ENCODE measurements around the gene C1R.

The C1R gene

DNA sequence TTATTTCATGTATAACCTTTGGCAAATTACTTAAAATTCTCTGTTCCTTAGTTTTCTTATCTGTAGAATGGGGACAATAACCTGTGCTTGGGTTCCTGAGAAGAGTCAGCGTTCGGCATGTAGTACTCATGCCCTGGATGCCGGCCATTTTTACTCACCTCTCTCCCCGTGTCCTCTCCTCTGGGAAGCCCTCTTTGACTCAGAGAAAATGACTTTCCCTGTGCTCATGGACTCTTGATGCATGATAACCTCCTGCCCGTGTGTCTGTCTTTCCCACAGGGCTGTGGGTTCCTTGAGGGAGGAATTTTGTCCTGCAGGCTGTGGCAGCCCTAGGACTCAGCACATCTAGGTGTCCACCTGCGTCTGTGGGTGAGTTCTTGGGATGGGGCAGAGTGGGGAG is 22.6 kb upstream of the C1R start:
- Histone ChIP-seq H2BK5ac (ENCODE audit: low read length) (peak overlapping the region; percentile 31), H3K36me3 (replicated peaks in 1 of 2; ENCODE audit: control insufficient read depth in 2 of 2, insufficient read depth in 2 of 2, low read length in 2 of 2) (peaks cover 0 to 15% of the 10 kb centered on the region in 2 donors), H2AK5ac (ENCODE audit: low read depth, low read length) (no peak overlapping the region), H3K27ac (replicated peaks; ENCODE audit: low read length) (no peak overlapping the region), H2AFZ (ENCODE audit: low read length) (no peak overlapping the region), H3K4me2 (ENCODE audit: insufficient read depth, low read length, poor library complexity, severe bottlenecking) (no peak overlapping the region), H3K79me1 (ENCODE audit: low read depth, low read length) (no peaks in the 10 kb centered on the region), H4K8ac (ENCODE audit: low read depth, low read length) (no peak overlapping the region), H3K27me3 (ENCODE audit: control insufficient read depth in 3 of 3, insufficient read depth in 3 of 3, low read depth in 1 of 3, low read length in 3 of 3) (no peaks in the 10 kb centered on the region), H3K14ac (ENCODE audit: low read length) (no peak overlapping the region), H4K91ac (ENCODE audit: low read depth, low read length, poor library complexity) (no peak overlapping the region), H3K4me1 (ENCODE audit: control insufficient read depth in 2 of 2, insufficient read depth in 1 of 2, low read depth in 1 of 2, low read length in 2 of 2) (no peaks in the 10 kb centered on the region), H2BK15ac (ENCODE audit: low read length) (no peak overlapping the region), H3K9me3 (replicated peaks in 1 of 2; ENCODE audit: control insufficient read depth in 2 of 2, insufficient read depth in 1 of 2, low read depth in 1 of 2, low read length in 2 of 2) (no peaks in the 10 kb centered on the region), H3K4ac (ENCODE audit: low read length) (no peak overlapping the region), H3K9ac (ENCODE audit: low read depth, low read length, poor library complexity) (no peak overlapping the region), H3K18ac (ENCODE audit: low read length) (no peak overlapping the region), H2BK12ac (ENCODE audit: low read length) (no peak overlapping the region), H3K23ac (ENCODE audit: low read depth, low read length, poor library complexity) (no peak overlapping the region), H3K4me3 (ENCODE audit: low read length in 2 of 2) (no peak overlapping the region), H2BK120ac (ENCODE audit: low read depth, low read length) (no peak overlapping the region)
- no CpG with 5 or more reads among the region's 6 CpGs for WGBS, 2 donors (ENCODE audit: extremely low coverage in 2 of 2, insufficient read length in 2 of 2, insufficient replicate concordance in 1 of 2)
- no peak for DNase-seq (ENCODE audit: low spot score)

DNA sequence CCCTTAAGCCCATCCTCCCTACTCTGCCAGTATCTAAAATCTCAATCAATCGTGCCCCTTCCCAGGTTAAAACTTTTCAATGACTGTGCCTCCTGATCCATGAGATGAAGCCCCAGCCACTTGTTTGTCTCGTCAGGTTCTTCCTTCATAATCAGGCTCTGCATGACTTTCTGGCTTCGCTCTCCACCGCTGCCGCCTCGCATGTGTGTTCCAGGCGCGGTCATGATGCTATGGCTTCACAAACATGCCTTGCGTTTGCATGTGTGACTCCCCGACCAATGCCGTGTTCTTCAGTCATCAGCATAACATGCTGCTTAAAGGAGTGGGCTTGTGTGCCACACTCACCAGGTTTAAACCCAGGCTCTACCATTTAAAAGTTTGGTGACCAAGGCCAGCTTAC is 21.8 kb upstream of the C1R start:
- H2BK12ac ChIP-seq (ENCODE audit: low read length): no peak overlapping the region
- H3K79me1 ChIP-seq (ENCODE audit: low read depth, low read length): no peaks in the 10 kb centered on the region
- H3K4me2 ChIP-seq (ENCODE audit: insufficient read depth, low read length, poor library complexity, severe bottlenecking): no peak overlapping the region
- no peak overlapping the region for H3K4me3 ChIP-seq (ENCODE audit: low read length in 2 of 2)
- no peak overlapping the region for H3K9ac ChIP-seq (ENCODE audit: low read depth, low read length, poor library complexity)
- no peak overlapping the region for H2BK15ac ChIP-seq (ENCODE audit: low read length)
- H2AFZ ChIP-seq (ENCODE audit: low read length): no peak overlapping the region
- no peaks in the 10 kb centered on the region for H3K27me3 ChIP-seq (ENCODE audit: control insufficient read depth in 3 of 3, insufficient read depth in 3 of 3, low read depth in 1 of 3, low read length in 3 of 3)
- H3K4me1 ChIP-seq (ENCODE audit: control insufficient read depth in 2 of 2, insufficient read depth in 1 of 2, low read depth in 1 of 2, low read length in 2 of 2): peaks cover 0 to 7% of the 10 kb centered on the region in 2 donors
- H3K27ac ChIP-seq (replicated peaks; ENCODE audit: low read length): no peak overlapping the region
- peak overlapping the region; percentile 19 for H2BK5ac ChIP-seq (ENCODE audit: low read length)
- no peak overlapping the region for H3K18ac ChIP-seq (ENCODE audit: low read length)
- H3K9me3 ChIP-seq (replicated peaks in 1 of 2; ENCODE audit: control insufficient read depth in 2 of 2, insufficient read depth in 1 of 2, low read depth in 1 of 2, low read length in 2 of 2): no peaks in the 10 kb centered on the region
- H2AK5ac ChIP-seq (ENCODE audit: low read depth, low read length): no peak overlapping the region
- no peak overlapping the region for H3K14ac ChIP-seq (ENCODE audit: low read length)
- peaks cover 0 to 15% of the 10 kb centered on the region in 2 donors for H3K36me3 ChIP-seq (replicated peaks in 1 of 2; ENCODE audit: control insufficient read depth in 2 of 2, insufficient read depth in 2 of 2, low read length in 2 of 2)
- no peak overlapping the region for H3K4ac ChIP-seq (ENCODE audit: low read length)
- no peak overlapping the region for H3K23ac ChIP-seq (ENCODE audit: low read depth, low read length, poor library complexity)
- no peak overlapping the region for H4K91ac ChIP-seq (ENCODE audit: low read depth, low read length, poor library complexity)
- H2BK120ac ChIP-seq (ENCODE audit: low read depth, low read length): no peak overlapping the region
- DNase-seq (ENCODE audit: low spot score): no peak
- WGBS, 2 donors (ENCODE audit: extremely low coverage in 2 of 2, insufficient read length in 2 of 2, insufficient replicate concordance in 1 of 2): no CpG with 5 or more reads among the region's 11 CpGs
- H4K8ac ChIP-seq (ENCODE audit: low read depth, low read length): no peak overlapping the region

GRCh38 chr12:7113389-7113871 is 21.2 kb upstream of the C1R start:
- H3K27ac ChIP-seq (replicated peaks; ENCODE audit: low read length): no peak overlapping the region
- H3K27me3 ChIP-seq (ENCODE audit: control insufficient read depth in 3 of 3, insufficient read depth in 3 of 3, low read depth in 1 of 3, low read length in 3 of 3): no peaks in the 10 kb centered on the region
- H2AFZ ChIP-seq (ENCODE audit: low read length): no peak overlapping the region
- no peak overlapping the region for H3K23ac ChIP-seq (ENCODE audit: low read depth, low read length, poor library complexity)
- no peak overlapping the region for H2BK120ac ChIP-seq (ENCODE audit: low read depth, low read length)
- H4K8ac ChIP-seq (ENCODE audit: low read depth, low read length): no peak overlapping the region
- no peak overlapping the region for H3K9ac ChIP-seq (ENCODE audit: low read depth, low read length, poor library complexity)
- peak overlapping the region; percentile 96 for H2AK5ac ChIP-seq (ENCODE audit: low read depth, low read length)
- H2BK5ac ChIP-seq (ENCODE audit: low read length): peak overlapping the region; percentile 19
- no CpG with 5 or more reads among the region's 5 CpGs for WGBS, 2 donors (ENCODE audit: extremely low coverage in 2 of 2, insufficient read length in 2 of 2, insufficient replicate concordance in 1 of 2)
- no peaks in the 10 kb centered on the region for H3K9me3 ChIP-seq (replicated peaks in 1 of 2; ENCODE audit: control insufficient read depth in 2 of 2, insufficient read depth in 1 of 2, low read depth in 1 of 2, low read length in 2 of 2)
- no peak overlapping the region for H3K4me3 ChIP-seq (ENCODE audit: low read length in 2 of 2)
- H3K4me2 ChIP-seq (ENCODE audit: insufficient read depth, low read length, poor library complexity, severe bottlenecking): no peak overlapping the region
- no peak overlapping the region for H3K14ac ChIP-seq (ENCODE audit: low read length)
- peaks cover 0 to 8% of the 10 kb centered on the region in 2 donors for H3K4me1 ChIP-seq (ENCODE audit: control insufficient read depth in 2 of 2, insufficient read depth in 1 of 2, low read depth in 1 of 2, low read length in 2 of 2)
- no peak overlapping the region for H4K91ac ChIP-seq (ENCODE audit: low read depth, low read length, poor library complexity)
- no peaks in the 10 kb centered on the region for H3K79me1 ChIP-seq (ENCODE audit: low read depth, low read length)
- no peak for DNase-seq (ENCODE audit: low spot score)
- H3K4ac ChIP-seq (ENCODE audit: low read length): no peak overlapping the region
- no peak overlapping the region for H2BK15ac ChIP-seq (ENCODE audit: low read length)
- H3K18ac ChIP-seq (ENCODE audit: low read length): no peak overlapping the region
- H3K36me3 ChIP-seq (replicated peaks in 1 of 2; ENCODE audit: control insufficient read depth in 2 of 2, insufficient read depth in 2 of 2, low read length in 2 of 2): peaks cover 0 to 15% of the 10 kb centered on the region in 2 donors
- H2BK12ac ChIP-seq (ENCODE audit: low read length): no peak overlapping the region

DNA sequence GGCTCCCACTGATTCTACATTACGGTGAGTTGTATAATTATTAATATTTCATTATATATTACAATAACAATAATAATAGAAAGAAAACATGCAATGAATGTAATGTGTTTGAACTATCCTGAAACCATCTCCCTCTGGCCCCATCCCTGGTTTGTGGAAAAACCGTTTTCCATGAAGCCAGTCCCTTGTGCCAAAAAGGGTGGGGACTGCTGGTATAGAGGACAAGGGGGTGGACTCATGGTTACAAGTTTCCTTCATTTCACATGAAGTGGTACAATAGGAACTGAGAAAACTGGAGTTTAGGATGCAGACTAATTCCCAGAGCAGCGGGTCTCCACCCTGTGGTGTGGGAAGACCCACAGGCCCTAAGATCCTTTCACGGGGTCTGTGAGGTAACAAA is 19.8 kb upstream of the C1R start:
- H3K79me1 ChIP-seq (ENCODE audit: low read depth, low read length): peaks cover 2% of the 10 kb centered on the region
- no peak overlapping the region for H2BK120ac ChIP-seq (ENCODE audit: low read depth, low read length)
- H3K4me2 ChIP-seq (ENCODE audit: insufficient read depth, low read length, poor library complexity, severe bottlenecking): no peak overlapping the region
- no peak overlapping the region for H2AFZ ChIP-seq (ENCODE audit: low read length)
- H2BK5ac ChIP-seq (ENCODE audit: low read length): no peak overlapping the region
- H3K4me1 ChIP-seq (ENCODE audit: control insufficient read depth in 2 of 2, insufficient read depth in 1 of 2, low read depth in 1 of 2, low read length in 2 of 2): peaks cover 2 to 8% of the 10 kb centered on the region in 2 donors
- no peaks in the 10 kb centered on the region for H3K27me3 ChIP-seq (ENCODE audit: control insufficient read depth in 3 of 3, insufficient read depth in 3 of 3, low read depth in 1 of 3, low read length in 3 of 3)
- H3K18ac ChIP-seq (ENCODE audit: low read length): no peak overlapping the region
- H4K8ac ChIP-seq (ENCODE audit: low read depth, low read length): no peak overlapping the region
- H3K4me3 ChIP-seq (ENCODE audit: low read length in 2 of 2): no peak overlapping the region
- H3K14ac ChIP-seq (ENCODE audit: low read length): no peak overlapping the region
- no peak overlapping the region for H3K9ac ChIP-seq (ENCODE audit: low read depth, low read length, poor library complexity)
- no peak overlapping the region for H3K27ac ChIP-seq (replicated peaks; ENCODE audit: low read length)
- no peak for DNase-seq (ENCODE audit: low spot score)
- no peak overlapping the region for H2BK12ac ChIP-seq (ENCODE audit: low read length)
- no peak overlapping the region for H2AK5ac ChIP-seq (ENCODE audit: low read depth, low read length)
- no CpG with 5 or more reads among the region's 4 CpGs for WGBS, 2 donors (ENCODE audit: extremely low coverage in 2 of 2, insufficient read length in 2 of 2, insufficient replicate concordance in 1 of 2)
- peaks cover 0 to 2% of the 10 kb centered on the region in 2 donors for H3K9me3 ChIP-seq (replicated peaks in 1 of 2; ENCODE audit: control insufficient read depth in 2 of 2, insufficient read depth in 1 of 2, low read depth in 1 of 2, low read length in 2 of 2)
- H3K4ac ChIP-seq (ENCODE audit: low read length): no peak overlapping the region
- no peak overlapping the region for H2BK15ac ChIP-seq (ENCODE audit: low read length)
- H3K36me3 ChIP-seq (replicated peaks in 1 of 2; ENCODE audit: control insufficient read depth in 2 of 2, insufficient read depth in 2 of 2, low read length in 2 of 2): peaks cover 0 to 15% of the 10 kb centered on the region in 2 donors
- H4K91ac ChIP-seq (ENCODE audit: low read depth, low read length, poor library complexity): no peak overlapping the region
- no peak overlapping the region for H3K23ac ChIP-seq (ENCODE audit: low read depth, low read length, poor library complexity)

Measured in neuronal stem cell (in vitro differentiated cells).